Measurements from ENCODE around the gene FXYD4. TPM values are rescaled to one million over a fixed set of nuclear protein-coding genes. Genes with fewer than 3 reads are reported as not detected.
A peak's percentile ranks its signal among the peaks of the same experiment; 100 is the strongest.

The FXYD4 gene
- total and polyA plus RNA-seq, 2 of the 8 experiments (the other 6 are each of a cell fraction or from before 2014, with no cell fraction given): not detected

DNA sequence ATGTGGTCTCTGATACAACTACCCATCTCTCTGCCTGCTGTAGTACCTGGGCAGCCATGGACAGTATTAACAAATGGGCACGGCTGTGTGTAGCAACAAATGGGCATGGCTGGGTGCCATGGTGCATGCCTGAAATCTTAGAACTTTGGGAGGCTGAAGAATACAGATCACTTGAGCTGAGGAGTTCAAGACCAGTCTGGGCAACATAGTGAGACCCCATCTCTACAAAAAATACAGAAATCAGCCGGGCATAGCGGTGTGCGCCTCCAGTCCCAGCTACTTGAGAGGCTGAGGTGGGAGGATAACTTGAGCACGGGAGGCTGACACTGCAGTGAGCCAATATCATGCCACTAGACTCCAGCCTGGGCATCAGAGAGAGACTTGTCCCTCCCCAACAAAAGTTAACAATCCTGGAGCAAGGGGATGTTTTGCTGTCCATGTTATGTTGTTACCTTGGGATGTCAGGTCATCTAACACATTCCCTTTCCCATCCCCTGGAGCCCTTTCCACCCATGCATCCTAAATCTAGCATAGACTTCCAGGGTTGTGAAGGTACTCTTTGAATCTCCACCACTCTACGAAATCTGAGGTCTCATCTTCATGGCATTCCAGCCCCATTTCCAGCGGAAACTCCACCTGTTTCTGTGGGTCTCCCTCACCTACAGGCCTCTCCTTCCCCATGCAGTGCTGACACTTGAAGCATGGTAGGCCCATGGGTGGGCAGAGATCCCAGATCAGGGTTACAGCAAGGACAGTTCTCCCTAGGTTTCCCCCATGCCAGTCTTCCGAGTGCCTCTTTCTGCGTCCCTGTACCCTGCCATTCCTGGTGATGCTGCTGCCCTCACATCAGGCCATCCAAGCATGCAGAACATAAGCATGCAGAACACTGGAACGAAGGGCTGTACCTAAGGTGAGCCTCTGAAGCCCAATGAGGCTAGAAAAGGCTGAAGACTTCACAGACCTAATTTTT is 13.1 kb downstream of the FXYD4 start (continued):
- TF ChIP-seq RNF2 (IDR thresholded peaks at IDR 0.05; ENCODE audit: borderline replicate concordance, low read depth, low read length, missing control alignments, poor library complexity, severe bottlenecking) (no peak), POLR2A (IDR thresholded peaks at IDR 0.05; ENCODE audit: control extremely low read depth in 1 of 2, low read depth in 2 of 2, low read length in 2 of 2) (peak in 1 of 2 experiments; percentile 70; a peak in 2 of 3 replicates), BACH1 (IDR thresholded peaks at IDR 0.05; ENCODE audit: low read length) (no peak), CHD7 (IDR thresholded peaks at IDR 0.05; ENCODE audit: insufficient replicate concordance, low read length) (no peak), GTF2F1 (IDR thresholded peaks at IDR 0.05; ENCODE audit: borderline replicate concordance, low read depth, low read length) (no peak), EP300 (IDR thresholded peaks at IDR 0.05; ENCODE audit: borderline replicate concordance in 1 of 2, low read depth in 2 of 2, low read length in 2 of 2) (no peak)
- TF ChIP-seq, protein P1, sequence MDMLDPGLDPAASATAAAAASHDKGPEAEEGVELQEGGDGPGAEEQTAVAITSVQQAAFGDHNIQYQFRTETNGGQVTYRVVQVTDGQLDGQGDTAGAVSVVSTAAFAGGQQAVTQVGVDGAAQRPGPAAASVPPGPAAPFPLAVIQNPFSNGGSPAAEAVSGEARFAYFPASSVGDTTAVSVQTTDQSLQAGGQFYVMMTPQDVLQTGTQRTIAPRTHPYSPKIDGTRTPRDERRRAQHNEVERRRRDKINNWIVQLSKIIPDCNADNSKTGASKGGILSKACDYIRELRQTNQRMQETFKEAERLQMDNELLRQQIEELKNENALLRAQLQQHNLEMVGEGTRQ (IDR thresholded peaks at IDR 0.05; ENCODE audit: low read length): no peak

Data from H1 (cell line).